Measurements from ENCODE around the gene BMP6.

- TF ChIP-seq CTCF (IDR thresholded peaks at IDR 0.05) (no peak), POLR2AphosphoS5 (IDR thresholded peaks at IDR 0.05; ENCODE audit: insufficient read depth in 1 of 2, low read depth in 1 of 2) (no peak), POLR2A (IDR thresholded peaks at IDR 0.05) (no peak)
Measured at GRCh38 chr6:7784248-7784647, 58.3 kb downstream of the BMP6 start.

Measured in vagina (tissue), 2 donors.